ENCODE data around the gene BRD1. TPM values are rescaled to one million over a fixed set of nuclear protein-coding genes. Genes with fewer than 3 reads are reported as not detected.
A peak's percentile ranks its signal among the peaks of the same experiment; 100 is the strongest.

BRD1 gene
- total RNA-seq (20.1 and 25.9 TPM in 2 replicates), polyA plus RNA-seq (25.0 and 25.7 TPM in 2 replicates)

DNA sequence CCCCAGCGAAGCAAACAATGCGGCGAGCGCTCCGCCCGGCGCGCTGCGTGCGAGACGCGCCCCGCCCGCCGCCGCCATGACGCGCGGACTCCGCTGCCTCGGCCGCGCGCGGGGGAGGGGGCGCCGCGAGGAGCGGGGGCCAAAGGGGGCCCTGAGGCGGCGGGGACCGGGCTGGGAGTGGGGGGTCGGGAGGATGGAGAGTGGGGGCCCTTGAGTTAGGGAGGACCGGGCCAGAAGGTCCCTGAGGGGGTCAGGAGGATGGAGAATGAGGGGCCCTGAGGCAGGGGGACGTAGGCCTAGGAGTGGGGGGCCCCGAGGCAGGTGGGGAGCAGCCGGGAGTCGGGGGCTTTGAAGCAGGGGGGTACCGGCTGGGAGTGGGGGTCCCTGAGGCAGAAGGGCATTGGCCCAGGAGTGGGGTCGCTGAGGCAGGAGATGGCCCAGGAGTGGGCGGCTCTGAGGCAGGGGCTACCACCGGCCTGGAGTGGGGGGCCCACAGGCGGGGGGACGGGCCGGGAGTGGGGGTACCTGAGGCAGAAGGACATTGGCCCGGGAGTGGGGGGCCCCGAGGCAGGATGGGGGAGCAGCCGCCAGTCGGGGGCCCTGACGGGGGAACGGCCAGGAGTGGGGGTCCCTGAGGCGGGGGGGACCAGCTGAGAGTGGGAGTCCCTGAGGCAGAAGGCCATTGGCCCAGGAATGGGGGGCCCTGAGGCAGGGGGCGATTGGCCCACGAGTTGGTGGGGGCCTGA is at the start of gene BRD1:
Gene BRD1, minus strand, starts transcription at position 21 of the 746 bp plus-strand sequence. CDS start 3,556 bp downstream, outside the sequence.
- H3K4me1 ChIP-seq (ENCODE audit: insufficient read depth) = peaks cover 22% of the 10 kb centered on the region
- peak; percentile 89 for DNase-seq (ENCODE audit: low spot score)
- TF ChIP-seq, protein P1, sequence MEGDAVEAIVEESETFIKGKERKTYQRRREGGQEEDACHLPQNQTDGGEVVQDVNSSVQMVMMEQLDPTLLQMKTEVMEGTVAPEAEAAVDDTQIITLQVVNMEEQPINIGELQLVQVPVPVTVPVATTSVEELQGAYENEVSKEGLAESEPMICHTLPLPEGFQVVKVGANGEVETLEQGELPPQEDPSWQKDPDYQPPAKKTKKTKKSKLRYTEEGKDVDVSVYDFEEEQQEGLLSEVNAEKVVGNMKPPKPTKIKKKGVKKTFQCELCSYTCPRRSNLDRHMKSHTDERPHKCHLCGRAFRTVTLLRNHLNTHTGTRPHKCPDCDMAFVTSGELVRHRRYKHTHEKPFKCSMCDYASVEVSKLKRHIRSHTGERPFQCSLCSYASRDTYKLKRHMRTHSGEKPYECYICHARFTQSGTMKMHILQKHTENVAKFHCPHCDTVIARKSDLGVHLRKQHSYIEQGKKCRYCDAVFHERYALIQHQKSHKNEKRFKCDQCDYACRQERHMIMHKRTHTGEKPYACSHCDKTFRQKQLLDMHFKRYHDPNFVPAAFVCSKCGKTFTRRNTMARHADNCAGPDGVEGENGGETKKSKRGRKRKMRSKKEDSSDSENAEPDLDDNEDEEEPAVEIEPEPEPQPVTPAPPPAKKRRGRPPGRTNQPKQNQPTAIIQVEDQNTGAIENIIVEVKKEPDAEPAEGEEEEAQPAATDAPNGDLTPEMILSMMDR (IDR thresholded peaks at IDR 0.05; ENCODE audit: poor library complexity) = no peak
- TF ChIP-seq EZH2 (IDR thresholded peaks at IDR 0.05; ENCODE audit: borderline replicate concordance) (no peak), EZH2phosphoT487 (IDR thresholded peaks at IDR 0.05; ENCODE audit: low read depth, severe bottlenecking, unreplicated experiment) (no peak)
- peaks cover 44% of the 10 kb centered on the region for H3K79me2 ChIP-seq
- no peaks in the 10 kb centered on the region for H3K27me3 ChIP-seq
- H3K27ac ChIP-seq = peak within 1 kb of the TSS; percentile 98
- H3K4me2 ChIP-seq = peak within 1 kb of the TSS; percentile 100
- no peaks in the 10 kb centered on the region for H3K36me3 ChIP-seq (replicated peaks; ENCODE audit: insufficient read depth, low read depth)
- no peaks in the 10 kb centered on the region for H3K9me2 ChIP-seq (replicated peaks; ENCODE audit: insufficient read depth)
- H4K20me1 ChIP-seq (ENCODE audit: insufficient read depth, poor library complexity, severe bottlenecking) = peaks cover 39% of the 10 kb centered on the region
- WGBS (ENCODE audit: low lambda C conversion rate, missing lambda C conversion rate) = 2% methylated on average over 11 of the region's 54 CpGs
- H3K9me3 ChIP-seq (ENCODE audit: low read depth) = no peaks in the 10 kb centered on the region
- peak within 1 kb of the TSS; percentile 94 for H2AFZ ChIP-seq
- peak within 1 kb of the TSS; percentile 96 for H3K4me3 ChIP-seq

DNA sequence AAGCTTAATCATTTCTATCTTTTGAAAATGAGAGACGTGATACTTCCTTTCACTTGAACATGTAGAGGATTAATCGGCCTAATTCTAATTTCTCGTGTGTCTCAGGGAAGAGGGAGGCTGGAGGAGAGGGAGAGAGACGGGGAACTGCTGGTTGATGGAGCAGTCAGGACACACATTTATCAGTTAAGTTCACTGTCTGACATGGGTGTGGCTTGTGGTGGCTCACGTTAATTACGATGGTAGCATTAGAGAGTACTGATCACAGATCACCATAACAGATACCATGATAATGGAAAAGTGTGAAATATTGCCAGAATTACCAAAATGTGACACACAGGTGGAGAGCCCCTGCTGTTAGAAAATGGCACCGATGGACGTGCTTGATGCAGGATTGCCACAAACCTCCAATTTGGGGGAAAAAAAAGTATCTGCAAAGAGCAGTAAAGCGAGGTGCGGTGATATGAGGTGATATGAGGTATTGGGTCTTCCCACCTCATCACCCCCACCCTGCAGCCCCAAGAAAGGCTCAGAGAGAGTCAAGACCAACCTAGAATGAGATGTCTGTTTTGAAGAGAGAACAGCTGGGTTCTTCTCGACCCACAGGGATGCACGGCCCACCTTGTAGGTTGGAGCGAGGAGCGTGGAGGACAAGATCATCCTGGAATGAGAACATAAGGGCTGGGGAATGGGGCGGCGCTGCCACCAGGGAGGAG is 45.7 kb upstream of the BRD1 start:
- H3K4me2 ChIP-seq = no peak overlapping the region
- H3K9me2 ChIP-seq (replicated peaks; ENCODE audit: insufficient read depth) = no peaks in the 10 kb centered on the region
- H3K79me2 ChIP-seq = peaks cover 97% of the 10 kb centered on the region
- no peak overlapping the region for H3K4me3 ChIP-seq
- no peaks in the 10 kb centered on the region for H3K4me1 ChIP-seq (ENCODE audit: insufficient read depth)
- whole genome bisulfite sequencing (ENCODE audit: low lambda C conversion rate, missing lambda C conversion rate) = 93% methylated on average over 15 of the region's 16 CpGs
- no peak overlapping the region for H2AFZ ChIP-seq
- no peaks in the 10 kb centered on the region for H3K36me3 ChIP-seq (replicated peaks; ENCODE audit: insufficient read depth, low read depth)
- H3K9me3 ChIP-seq (ENCODE audit: low read depth) = peaks cover 7% of the 10 kb centered on the region
- H3K27ac ChIP-seq = no peak overlapping the region
- H3K27me3 ChIP-seq = no peaks in the 10 kb centered on the region
- H4K20me1 ChIP-seq (ENCODE audit: insufficient read depth, poor library complexity, severe bottlenecking) = peaks cover 3% of the 10 kb centered on the region
- DNase-seq (ENCODE audit: low spot score) = no peak
- TF ChIP-seq EZH2phosphoT487 (IDR thresholded peaks at IDR 0.05; ENCODE audit: low read depth, severe bottlenecking, unreplicated experiment) (no peak), EZH2 (IDR thresholded peaks at IDR 0.05; ENCODE audit: borderline replicate concordance) (no peak)
- TF ChIP-seq, protein P1 (IDR thresholded peaks at IDR 0.05; ENCODE audit: poor library complexity) = no peak

DNA sequence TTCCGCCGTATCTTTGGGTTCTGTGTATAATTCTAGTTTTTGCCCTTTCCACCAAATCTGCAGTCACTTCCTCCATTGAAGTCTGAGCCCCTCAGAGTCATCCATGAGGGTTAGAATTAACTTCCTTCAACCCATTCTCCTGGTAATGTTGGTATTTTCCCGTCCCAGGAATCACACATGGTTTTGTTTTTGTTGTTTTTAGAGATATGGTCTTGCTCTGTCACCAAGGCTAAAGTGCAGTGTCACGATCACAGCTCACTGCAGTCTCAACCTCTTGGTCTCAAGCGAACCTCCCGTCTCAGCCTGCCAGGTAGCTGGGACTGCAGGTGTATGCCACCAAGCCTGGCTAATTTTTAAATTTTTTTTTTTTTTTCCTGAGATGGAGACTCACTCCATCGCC is 44.7 kb upstream of the BRD1 start:
- no peak overlapping the region for H3K4me3 ChIP-seq
- H2AFZ ChIP-seq = no peak overlapping the region
- no peak overlapping the region for H3K27ac ChIP-seq
- H4K20me1 ChIP-seq (ENCODE audit: insufficient read depth, poor library complexity, severe bottlenecking) = peaks cover 3% of the 10 kb centered on the region
- no peak for TF ChIP-seq EZH2 (IDR thresholded peaks at IDR 0.05; ENCODE audit: borderline replicate concordance)
- TF ChIP-seq, protein P1 (IDR thresholded peaks at IDR 0.05; ENCODE audit: poor library complexity) = no peak
- TF ChIP-seq EZH2phosphoT487 (IDR thresholded peaks at IDR 0.05; ENCODE audit: low read depth, severe bottlenecking, unreplicated experiment) = no peak
- H3K4me2 ChIP-seq = no peak overlapping the region
- peaks cover 7% of the 10 kb centered on the region for H3K9me3 ChIP-seq (ENCODE audit: low read depth)
- WGBS (ENCODE audit: low lambda C conversion rate, missing lambda C conversion rate) = 95% methylated on average over 7 of the region's 7 CpGs
- no peaks in the 10 kb centered on the region for H3K9me2 ChIP-seq (replicated peaks; ENCODE audit: insufficient read depth)
- no peaks in the 10 kb centered on the region for H3K36me3 ChIP-seq (replicated peaks; ENCODE audit: insufficient read depth, low read depth)
- DNase-seq (ENCODE audit: low spot score) = no peak
- peaks cover 97% of the 10 kb centered on the region for H3K79me2 ChIP-seq
- H3K4me1 ChIP-seq (ENCODE audit: insufficient read depth) = no peaks in the 10 kb centered on the region
- no peaks in the 10 kb centered on the region for H3K27me3 ChIP-seq
